Measurements from ENCODE around the gene GCNT1.
"Not testable (repeated sequence)": the region's sequence is repeated elsewhere in the genome, so short reads cannot be mapped to it uniquely, and the experiment has no call there.

DNA sequence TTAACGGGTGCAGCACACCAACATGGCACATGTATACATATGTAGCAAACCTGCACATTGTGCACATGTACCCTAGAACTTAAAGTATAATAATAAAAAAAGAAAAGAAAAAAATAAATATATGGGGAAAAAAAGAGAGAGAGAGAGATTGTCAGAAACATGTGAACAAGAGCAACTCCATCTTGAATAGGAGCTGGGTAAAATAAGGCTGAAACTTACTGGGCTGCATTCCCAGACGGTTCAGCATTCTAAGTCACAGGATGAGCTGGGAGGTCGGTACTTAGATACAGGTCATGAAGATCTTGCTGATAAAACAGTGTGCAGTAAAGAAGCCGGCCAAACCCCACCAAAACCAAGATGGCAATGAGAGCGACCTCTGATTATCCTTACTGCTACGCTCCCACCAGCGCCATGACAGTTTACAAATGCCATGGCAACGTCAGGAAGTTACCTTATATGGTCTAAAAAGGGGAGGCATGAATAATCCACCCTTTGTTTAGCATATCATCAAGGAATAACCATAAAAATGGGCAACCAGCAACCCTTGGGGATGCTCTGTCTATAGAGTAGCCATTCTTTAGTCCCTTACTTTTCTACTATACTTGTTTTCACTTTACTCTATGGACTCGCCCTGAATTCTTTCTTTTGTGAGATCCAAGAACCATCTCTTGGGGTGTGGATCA, 21.8 kb upstream of the GCNT1 start:
- TF ChIP-seq, protein P1, sequence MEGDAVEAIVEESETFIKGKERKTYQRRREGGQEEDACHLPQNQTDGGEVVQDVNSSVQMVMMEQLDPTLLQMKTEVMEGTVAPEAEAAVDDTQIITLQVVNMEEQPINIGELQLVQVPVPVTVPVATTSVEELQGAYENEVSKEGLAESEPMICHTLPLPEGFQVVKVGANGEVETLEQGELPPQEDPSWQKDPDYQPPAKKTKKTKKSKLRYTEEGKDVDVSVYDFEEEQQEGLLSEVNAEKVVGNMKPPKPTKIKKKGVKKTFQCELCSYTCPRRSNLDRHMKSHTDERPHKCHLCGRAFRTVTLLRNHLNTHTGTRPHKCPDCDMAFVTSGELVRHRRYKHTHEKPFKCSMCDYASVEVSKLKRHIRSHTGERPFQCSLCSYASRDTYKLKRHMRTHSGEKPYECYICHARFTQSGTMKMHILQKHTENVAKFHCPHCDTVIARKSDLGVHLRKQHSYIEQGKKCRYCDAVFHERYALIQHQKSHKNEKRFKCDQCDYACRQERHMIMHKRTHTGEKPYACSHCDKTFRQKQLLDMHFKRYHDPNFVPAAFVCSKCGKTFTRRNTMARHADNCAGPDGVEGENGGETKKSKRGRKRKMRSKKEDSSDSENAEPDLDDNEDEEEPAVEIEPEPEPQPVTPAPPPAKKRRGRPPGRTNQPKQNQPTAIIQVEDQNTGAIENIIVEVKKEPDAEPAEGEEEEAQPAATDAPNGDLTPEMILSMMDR (IDR thresholded peaks at IDR 0.05; ENCODE audit: borderline replicate concordance, extremely low read depth, low read length, poor library complexity, severe bottlenecking): not testable (repeated sequence)
- TF ChIP-seq EZH2 (IDR thresholded peaks at IDR 0.05; ENCODE audit: borderline replicate concordance, low read depth, low read length, severe bottlenecking): not testable (repeated sequence)
